HG02610 (cell line): Measurements from ENCODE around the gene EMILIN3.

Experiments used
- ATAC-seq: cut with Tn5 transposase; IDR thresholded peaks from one replicate; pipeline ENCODE4 v1.9.1; 2021; ENCODE audit warnings: mild to moderate bottlenecking, moderate library complexity; ENCODE audit not compliant: unreplicated experiment

Gene EMILIN3

GRCh38 chr20:41365777-41366545 is 657 bp downstream of the EMILIN3 start:
- no peak for ATAC-seq

GRCh38 chr20:41364967-41365765 is 1.5 kb downstream of the EMILIN3 start:
- no peak for ATAC-seq

GRCh38 chr20:41364236-41364855 is 2.3 kb downstream of the EMILIN3 start:
- ATAC-seq: no peak

- ATAC-seq: no peak
Measured at GRCh38 chr20:41363601-41364000, 3.0 kb downstream of the EMILIN3 start.

- no peak for ATAC-seq
Measured at GRCh38 chr20:41362748-41363140, 3.9 kb downstream of the EMILIN3 start.

- no peak for ATAC-seq
Measured at GRCh38 chr20:41361757-41362747, 4.6 kb downstream of the EMILIN3 start.

- ATAC-seq: no peak
Measured at GRCh38 chr20:41360831-41361756, 5.5 kb downstream of the EMILIN3 start.

GRCh38 chr20:41359541-41360011 is 7.0 kb downstream of the EMILIN3 start:
- no peak for ATAC-seq

GRCh38 chr20:41358717-41359116 is 7.9 kb downstream of the EMILIN3 start:
- no peak for ATAC-seq

- ATAC-seq: no peak
Measured at GRCh38 chr20:41358230-41358629, 8.4 kb downstream of the EMILIN3 start.

GRCh38 chr20:41357424-41358163 is 9.0 kb downstream of the EMILIN3 start:
- no peak for ATAC-seq

GRCh38 chr20:41356951-41357350 is 9.7 kb downstream of the EMILIN3 start:
- ATAC-seq: no peak

GRCh38 chr20:41355598-41356203 is 10.9 kb downstream of the EMILIN3 start:
- no peak for ATAC-seq

GRCh38 chr20:41355192-41355591 is 11.4 kb downstream of the EMILIN3 start:
- ATAC-seq: no peak

GRCh38 chr20:41353530-41353929 is 13.1 kb downstream of the EMILIN3 start:
- no peak for ATAC-seq

GRCh38 chr20:41352666-41353065 is 14.0 kb downstream of the EMILIN3 start:
- no peak for ATAC-seq

GRCh38 chr20:41352106-41352505 is 14.5 kb downstream of the EMILIN3 start:
- no peak for ATAC-seq

- no peak for ATAC-seq
Measured at GRCh38 chr20:41350408-41350962, 16.1 kb downstream of the EMILIN3 start.
